Gastroesophageal sphincter (tissue), 4 donors: Measurements from ENCODE around the gene RFX6. TPM values are rescaled to one million over a fixed set of nuclear protein-coding genes. Genes with fewer than 3 reads are reported as not detected.

Experiments
- ATAC-seq: fragments of 150-250 bp; one replicate; pipeline ENCODE4 v1.9.1; 2016; ENCODE audit warnings: mild to moderate bottlenecking, moderate library complexity
- H3K27ac ChIP-seq, 4 donors: fragments of 200-600 bp; sonication (generic) in 3 of 4; 1 replicate in 3 of 4; 2 replicates in 1 of 4; pipeline ENCODE4 v1.5.1; 2016 to 2019
- H3K27me3 ChIP-seq: fragments of 200-600 bp; sonication (generic); one replicate; pipeline ENCODE4 v1.5.1; 2019
- H3K36me3 ChIP-seq, 2 donors: fragments of 200-600 bp; sonication (generic); one replicate each; pipeline ENCODE4 v1.5.1; 2019; ENCODE audit warnings: control low read depth in 1 of 2
- H3K4me1 ChIP-seq, 3 donors: fragments of 200-600 bp; sonication (generic); 1 replicate in 2 of 3; 2 replicates in 1 of 3; pipeline ENCODE4 v1.5.1; 2016 to 2019; ENCODE audit warnings: control low read depth in 2 of 3
- H3K4me3 ChIP-seq, 2 donors: fragments of 200-600 bp; sonication (generic); one replicate each; pipeline ENCODE4 v1.5.1; 2019; ENCODE audit warnings: mild to moderate bottlenecking in 1 of 2, moderate library complexity in 1 of 2
- H3K9me3 ChIP-seq, 3 donors: fragments of 200-600 bp; sonication (generic); one replicate each; pipeline ENCODE4 v1.5.1; 2017 to 2019; ENCODE audit warnings: control low read depth in 2 of 3
- EP300 ChIP-seq: sonication (generic); formaldehyde crosslinking; IDR thresholded peaks from one replicate; pipeline ENCODE4 v1.6.1; 2017; ENCODE audit warnings: antibody characterized with exemption, mild to moderate bottlenecking
- POLR2A ChIP-seq, 2 donors: fragments of 450-650 bp; IDR thresholded peaks; one replicate each; pipeline ENCODE4 v1.6.1; 2017; ENCODE audit warnings: antibody characterized with exemption in 2 of 2, mild to moderate bottlenecking in 2 of 2, moderate library complexity in 1 of 2
- POLR2AphosphoS5 ChIP-seq: sonication (generic); formaldehyde crosslinking; IDR thresholded peaks from one replicate; pipeline ENCODE4 v1.6.1; 2017; ENCODE audit warnings: antibody characterized with exemption
- WGBS, 2 donors: methylation state at CpG; one replicate each; pipeline ENCODE4 v1.1.5; 2018; ENCODE audit warnings: low coverage in 1 of 2; 5-methylcytosine and 5-hydroxymethylcytosine counted together
- total RNA-seq, 4 donors: library from RNA; depleted of rRNA; stranded (reverse); fragments of >200 nt; gene quantifications; one replicate each; pipeline ENCODE4 v1.1.0, GENCODE V29; 2016
- TF ChIP-seq, protein P1 (sequence below), 4 experiments: fragments of 200-600 bp in 2 of 4; fragments of 450-650 bp in 2 of 4; sonication (generic) in 1 of 4; IDR thresholded peaks; one replicate each; pipeline ENCODE4 v1.5.1; 2017 to 2019; ENCODE audit warnings: antibody characterized with exemption in 4 of 4, mild to moderate bottlenecking in 2 of 4, moderate library complexity in 2 of 4

RFX6 gene
- total RNA-seq, 4 donors from 2014 or later: not detected

DNA sequence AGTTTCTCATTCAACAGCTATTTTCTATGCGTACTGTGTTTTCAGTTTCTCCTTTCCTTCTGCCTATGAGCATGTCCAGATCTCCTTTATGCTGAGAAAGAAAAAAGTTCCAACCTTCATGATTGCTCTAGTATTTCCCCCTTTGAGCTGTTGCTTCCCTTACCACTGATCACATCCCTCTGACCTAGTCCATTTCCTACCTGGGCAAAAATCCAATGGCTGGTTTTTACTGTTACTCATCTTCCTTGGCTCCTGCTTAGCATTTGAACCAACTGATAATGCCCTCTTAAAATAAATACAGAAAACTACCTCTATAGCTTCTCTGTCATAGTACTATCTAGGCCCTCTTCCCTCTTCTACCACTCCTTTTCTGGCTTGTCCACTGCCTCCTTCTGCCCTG is 6.0 kb downstream of the RFX6 start:
- Histone ChIP-seq H3K27ac (no peak overlapping the region), H3K4me3 (no peak overlapping the region)

DNA sequence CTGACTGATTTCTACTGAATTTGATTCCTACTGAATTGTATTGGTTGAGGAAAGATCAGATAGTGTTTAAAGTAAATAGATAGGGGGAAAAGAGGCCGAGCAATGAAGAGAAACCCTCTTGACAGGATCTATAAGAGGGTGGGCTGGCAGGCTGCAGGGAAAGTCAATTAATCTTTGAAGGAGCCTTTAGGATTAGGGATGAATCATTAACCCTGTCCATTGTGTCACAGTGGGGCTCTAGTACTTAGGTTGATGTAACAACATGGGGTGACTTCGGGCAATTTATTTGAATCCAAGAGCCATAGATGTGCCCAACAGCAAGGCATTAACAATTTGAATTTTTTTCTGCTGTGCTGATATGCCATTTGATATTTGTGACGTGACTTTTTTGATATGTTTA is 7.5 kb downstream of the RFX6 start:
- Histone ChIP-seq H3K4me3 (no peak overlapping the region), H3K4me1 (no peaks in the 10 kb centered on the region), H3K27me3 (no peaks in the 10 kb centered on the region), H3K36me3 (no peaks in the 10 kb centered on the region), H3K27ac (no peak overlapping the region), H3K9me3 (no peaks in the 10 kb centered on the region)
- ATAC-seq: no peak
- 54 to 62% methylated on average over 3 of the region's 3 CpGs for WGBS, 2 donors
- TF ChIP-seq POLR2A (IDR thresholded peaks at IDR 0.05): no peak
- TF ChIP-seq EP300: no peak
- no peak for TF ChIP-seq POLR2AphosphoS5
- TF ChIP-seq, protein P1, sequence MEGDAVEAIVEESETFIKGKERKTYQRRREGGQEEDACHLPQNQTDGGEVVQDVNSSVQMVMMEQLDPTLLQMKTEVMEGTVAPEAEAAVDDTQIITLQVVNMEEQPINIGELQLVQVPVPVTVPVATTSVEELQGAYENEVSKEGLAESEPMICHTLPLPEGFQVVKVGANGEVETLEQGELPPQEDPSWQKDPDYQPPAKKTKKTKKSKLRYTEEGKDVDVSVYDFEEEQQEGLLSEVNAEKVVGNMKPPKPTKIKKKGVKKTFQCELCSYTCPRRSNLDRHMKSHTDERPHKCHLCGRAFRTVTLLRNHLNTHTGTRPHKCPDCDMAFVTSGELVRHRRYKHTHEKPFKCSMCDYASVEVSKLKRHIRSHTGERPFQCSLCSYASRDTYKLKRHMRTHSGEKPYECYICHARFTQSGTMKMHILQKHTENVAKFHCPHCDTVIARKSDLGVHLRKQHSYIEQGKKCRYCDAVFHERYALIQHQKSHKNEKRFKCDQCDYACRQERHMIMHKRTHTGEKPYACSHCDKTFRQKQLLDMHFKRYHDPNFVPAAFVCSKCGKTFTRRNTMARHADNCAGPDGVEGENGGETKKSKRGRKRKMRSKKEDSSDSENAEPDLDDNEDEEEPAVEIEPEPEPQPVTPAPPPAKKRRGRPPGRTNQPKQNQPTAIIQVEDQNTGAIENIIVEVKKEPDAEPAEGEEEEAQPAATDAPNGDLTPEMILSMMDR (IDR thresholded peaks at IDR 0.05): no peak

More for the DNA sequence above, 6.0 kb downstream of the RFX6 start:
- TF ChIP-seq POLR2A (IDR thresholded peaks at IDR 0.05) (no peak), POLR2AphosphoS5 (no peak), EP300 (no peak)
- TF ChIP-seq, protein P1 (IDR thresholded peaks at IDR 0.05): no peak
- Histone ChIP-seq H3K4me1 (no peaks in the 10 kb centered on the region), H3K27me3 (peaks cover under 1% of the 10 kb centered on the region), H3K9me3 (no peaks in the 10 kb centered on the region), H3K36me3 (no peaks in the 10 kb centered on the region)
- no peak for ATAC-seq
- WGBS, 2 donors: 33 to 38% methylated on average over 1 of the region's 1 CpG

DNA sequence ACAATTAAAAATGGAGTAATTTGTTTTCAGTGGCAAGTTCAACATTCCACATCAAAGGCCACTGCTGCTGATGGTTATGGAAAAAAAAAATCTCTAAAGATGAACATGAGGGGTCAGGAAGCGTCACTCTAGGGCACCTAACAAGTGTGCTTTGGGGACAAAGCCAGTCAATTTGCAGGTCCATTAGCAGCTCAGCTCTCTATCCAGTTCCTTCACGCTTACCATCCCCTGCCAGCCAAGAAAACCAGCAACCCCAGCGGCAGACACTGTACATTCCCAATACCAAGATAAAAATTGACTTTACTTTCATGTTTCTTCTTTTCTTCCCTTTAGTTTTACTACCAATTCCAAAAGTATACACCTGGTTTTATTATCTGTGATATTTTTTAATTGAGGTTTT is 10.1 kb downstream of the RFX6 start:
- TF ChIP-seq, protein P1 (IDR thresholded peaks at IDR 0.05): no peak
- TF ChIP-seq POLR2AphosphoS5 (no peak), POLR2A (IDR thresholded peaks at IDR 0.05) (no peak), EP300 (no peak)
- no peaks in the 10 kb centered on the region for H3K4me1 ChIP-seq
- H3K4me3 ChIP-seq: no peak overlapping the region
- no peaks in the 10 kb centered on the region for H3K36me3 ChIP-seq
- no peaks in the 10 kb centered on the region for H3K9me3 ChIP-seq
- ATAC-seq: no peak
- no peak overlapping the region for H3K27ac ChIP-seq
- WGBS, 2 donors: 61 to 71% methylated on average over 2 to 3 of the region's 3 CpGs
- no peaks in the 10 kb centered on the region for H3K27me3 ChIP-seq

DNA sequence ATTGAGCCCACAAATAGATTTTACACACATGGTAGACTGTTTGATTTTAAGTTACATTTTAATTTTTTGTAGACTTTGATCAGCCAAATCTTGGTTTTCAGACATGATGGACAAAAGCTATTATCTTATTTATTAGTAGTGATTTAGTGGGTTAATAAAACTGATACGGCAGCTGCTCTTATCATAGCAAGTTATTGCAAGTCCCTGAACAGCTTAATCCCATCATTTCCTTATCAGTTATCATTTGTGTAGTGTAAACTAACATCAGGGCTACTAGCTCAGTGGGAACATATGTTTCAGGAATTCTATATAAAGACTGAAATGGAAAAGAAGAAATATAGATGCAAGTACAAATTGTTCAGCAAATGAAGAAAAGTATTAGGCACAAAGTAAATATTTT is 10.9 kb downstream of the RFX6 start:
- no peak for ATAC-seq
- H3K36me3 ChIP-seq: no peaks in the 10 kb centered on the region
- 8 to 27% methylated on average over 1 of the region's 1 CpG for WGBS, 2 donors

DNA sequence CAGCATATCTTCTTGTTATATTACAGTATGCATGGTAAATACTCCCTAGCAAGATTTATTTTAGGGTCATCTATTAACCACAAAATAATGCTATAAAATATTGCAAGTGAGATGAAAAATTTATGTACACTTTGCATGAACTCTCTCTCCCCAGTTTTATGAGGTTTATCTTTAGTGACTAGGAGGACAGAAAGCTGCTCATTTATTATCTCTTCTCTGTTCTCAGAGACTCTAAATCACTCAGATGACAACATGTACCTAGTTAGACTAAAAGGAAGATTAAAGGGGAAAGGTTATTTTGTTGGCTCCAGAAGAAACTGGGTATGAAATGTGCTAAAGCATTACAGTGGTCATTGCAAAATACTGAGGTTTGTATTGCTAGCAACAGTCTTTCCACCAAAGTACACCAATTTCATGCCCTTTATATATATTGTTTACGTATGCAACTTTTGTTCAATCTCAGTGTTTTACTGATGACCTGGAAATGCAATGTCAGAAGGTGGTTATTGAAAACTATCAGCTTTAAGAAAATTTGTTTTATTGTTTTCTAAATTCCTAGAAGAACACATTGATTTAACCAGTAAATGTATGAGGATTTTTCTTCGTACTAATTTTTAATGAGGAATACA is 11.8 kb downstream of the RFX6 start:
- Histone ChIP-seq H3K4me1 (no peaks in the 10 kb centered on the region), H3K27me3 (no peaks in the 10 kb centered on the region), H3K36me3 (no peaks in the 10 kb centered on the region), H3K9me3 (no peaks in the 10 kb centered on the region), H3K4me3 (no peak overlapping the region), H3K27ac (no peak overlapping the region)
- WGBS, 2 donors: 56 to 80% methylated on average over 2 of the region's 2 CpGs
- TF ChIP-seq, protein P1 (IDR thresholded peaks at IDR 0.05): no peak
- no peak for TF ChIP-seq POLR2A (IDR thresholded peaks at IDR 0.05)
- ATAC-seq: no peak

More for the DNA sequence above, 10.9 kb downstream of the RFX6 start:
- H3K27ac ChIP-seq: no peak overlapping the region
- H3K4me1 ChIP-seq: no peaks in the 10 kb centered on the region
- no peaks in the 10 kb centered on the region for H3K27me3 ChIP-seq
- TF ChIP-seq, protein P1 (IDR thresholded peaks at IDR 0.05): no peak
- no peak for TF ChIP-seq POLR2A (IDR thresholded peaks at IDR 0.05)
- no peak for TF ChIP-seq POLR2AphosphoS5
- no peak for TF ChIP-seq EP300
- H3K4me3 ChIP-seq: no peak overlapping the region
- no peaks in the 10 kb centered on the region for H3K9me3 ChIP-seq
